GM18505 (cell line): ENCODE results near the gene SERHL2.
"Not testable (repeated sequence)": the region's sequence is repeated elsewhere in the genome, so short reads cannot be mapped to it uniquely, and the experiment has no call there.

Experiments used
- ATAC-seq: cut with Tn5 transposase; IDR thresholded peaks from one replicate; pipeline ENCODE4 v1.9.1; 2021; ENCODE audit not compliant: unreplicated experiment
- POLR2A ChIP-seq: IDR thresholded peaks from 4 replicates; pipeline ENCODE4 v1.6.1; 2011; ENCODE audit warnings: borderline replicate concordance; ENCODE audit not compliant: insufficient read depth, insufficient read length; ENCODE audit errors: extremely low read depth

SERHL2 gene

DNA sequence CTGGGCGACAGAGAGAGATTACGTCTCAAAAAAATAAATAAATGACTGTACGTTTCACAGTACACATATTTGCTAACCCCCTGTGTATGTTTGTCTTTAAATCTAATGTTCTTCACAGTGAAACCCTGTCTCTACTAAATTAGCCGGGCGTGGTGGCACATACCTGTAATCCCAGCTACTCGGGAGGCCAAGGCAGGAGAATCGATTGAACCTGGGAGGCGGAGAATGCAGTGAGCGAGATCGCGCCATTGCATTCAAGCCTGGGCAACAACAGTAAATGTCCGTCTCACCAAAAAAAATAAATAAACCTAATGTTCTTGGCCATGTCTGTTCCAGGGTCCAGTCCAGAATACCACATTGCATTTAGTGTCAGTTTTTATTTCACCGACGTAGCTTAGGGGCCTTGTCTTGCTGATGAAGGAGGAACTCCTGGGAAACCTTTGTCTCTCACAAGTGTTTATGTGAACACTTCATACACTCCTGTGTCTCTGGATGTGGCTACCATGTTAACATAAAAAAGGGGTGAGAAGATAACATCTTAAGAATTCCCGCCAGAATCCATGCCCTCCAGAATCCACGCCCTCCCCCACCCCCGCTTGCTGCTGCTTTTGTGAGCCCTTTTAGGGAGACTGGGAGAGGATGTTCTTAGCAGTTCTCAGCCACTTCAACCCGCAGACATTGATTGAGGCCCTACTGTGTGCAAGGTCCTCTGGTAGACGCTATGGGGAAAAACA, 5.0 kb upstream of the SERHL2 start:
- no peak for TF ChIP-seq POLR2A
- no peak for ATAC-seq

GRCh38 chr22:42549331-42550060, 4.3 kb upstream of the SERHL2 start:
- TF ChIP-seq POLR2A = no peak
- no peak for ATAC-seq

DNA sequence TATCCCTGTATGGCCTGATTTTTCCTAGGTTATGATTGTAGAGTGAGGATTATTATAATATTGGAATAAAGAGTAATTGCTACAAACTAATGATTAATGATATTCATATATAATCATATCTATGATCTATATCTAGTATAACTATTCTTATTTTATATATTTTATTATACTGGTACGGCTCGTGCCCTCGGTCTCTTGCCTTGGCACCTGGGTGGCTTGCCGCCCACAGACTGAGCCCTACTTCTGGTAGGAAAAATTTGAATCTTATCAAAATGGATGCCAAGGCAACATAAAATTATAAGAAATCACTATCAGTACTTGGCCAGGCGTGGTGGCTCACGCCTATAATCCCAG, 1.5 kb upstream of the SERHL2 start:
- ATAC-seq = not testable (repeated sequence)

- TF ChIP-seq POLR2A = no peak
- no peak for ATAC-seq
These were observed 6.6 kb downstream of the SERHL2 start for GRCh38 chr22:42560381-42560780.

- ATAC-seq = no peak
- TF ChIP-seq POLR2A = no peak
These were observed 7.0 kb downstream of the SERHL2 start for GRCh38 chr22:42560781-42561180.

DNA sequence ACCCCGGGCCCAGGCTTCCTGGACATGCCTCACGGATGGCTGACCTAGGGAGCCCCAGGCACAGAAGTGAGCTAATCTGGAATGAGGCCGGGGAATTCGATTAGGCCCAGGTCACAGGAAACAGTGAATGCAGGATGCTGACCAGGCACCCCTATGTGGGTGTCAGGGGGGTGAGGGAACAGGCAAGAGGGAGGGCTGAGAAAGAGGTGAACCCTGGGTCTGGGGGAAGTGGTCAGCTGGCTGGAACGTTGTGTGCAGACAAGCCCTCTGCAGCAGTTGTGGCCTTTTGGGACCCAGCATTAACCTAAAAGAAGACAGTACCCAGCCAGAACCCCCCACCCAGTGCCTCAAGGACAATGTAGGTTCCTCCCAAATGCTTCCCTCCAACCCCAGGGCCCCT, 8.1 kb downstream of the SERHL2 start:
- no peak for ATAC-seq
- TF ChIP-seq POLR2A = no peak

DNA sequence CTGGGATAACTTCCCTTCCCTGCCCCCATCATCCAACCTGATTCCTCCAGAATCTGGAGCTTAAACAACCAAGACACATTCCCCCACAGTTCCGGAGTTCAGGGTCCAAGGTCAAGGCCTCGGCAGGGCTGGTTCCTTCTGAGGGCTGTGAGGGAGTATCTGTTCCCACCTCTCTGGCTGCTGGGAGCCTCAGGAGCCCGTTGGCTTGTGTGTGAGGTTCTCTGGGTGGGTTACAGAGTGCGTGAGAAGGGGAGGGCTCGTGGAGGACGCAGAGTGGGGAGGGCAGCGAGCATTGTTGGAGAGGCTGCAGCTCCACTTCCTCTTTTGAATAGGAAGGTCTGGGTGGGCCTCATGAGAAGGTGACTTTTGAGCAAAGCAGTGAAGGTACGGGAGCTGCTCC, 8.5 kb downstream of the SERHL2 start:
- TF ChIP-seq POLR2A = no peak
- ATAC-seq = no peak

- ATAC-seq = no peak
- TF ChIP-seq POLR2A = no peak
These were observed 8.9 kb downstream of the SERHL2 start for GRCh38 chr22:42562684-42563083.

DNA sequence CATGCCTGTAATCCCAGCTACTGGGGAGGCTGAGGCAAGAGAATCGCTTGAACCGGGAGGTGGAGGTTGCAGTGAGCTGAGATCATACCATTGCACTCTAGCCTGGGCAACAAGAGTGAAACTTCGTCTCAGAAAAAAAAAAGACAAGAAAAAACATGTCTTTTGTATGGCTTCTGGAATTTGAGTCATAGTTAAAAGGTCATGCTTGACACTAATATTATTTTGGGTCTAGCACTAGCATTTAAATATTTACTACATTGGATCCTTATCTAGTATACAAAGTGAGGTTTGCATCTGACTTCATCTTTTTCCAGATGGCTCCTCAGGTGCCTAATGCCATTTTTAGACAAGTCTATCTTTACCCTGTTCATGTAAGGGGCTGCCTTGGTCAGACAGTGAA, 10.2 kb downstream of the SERHL2 start:
- not testable (repeated sequence) for ATAC-seq

DNA sequence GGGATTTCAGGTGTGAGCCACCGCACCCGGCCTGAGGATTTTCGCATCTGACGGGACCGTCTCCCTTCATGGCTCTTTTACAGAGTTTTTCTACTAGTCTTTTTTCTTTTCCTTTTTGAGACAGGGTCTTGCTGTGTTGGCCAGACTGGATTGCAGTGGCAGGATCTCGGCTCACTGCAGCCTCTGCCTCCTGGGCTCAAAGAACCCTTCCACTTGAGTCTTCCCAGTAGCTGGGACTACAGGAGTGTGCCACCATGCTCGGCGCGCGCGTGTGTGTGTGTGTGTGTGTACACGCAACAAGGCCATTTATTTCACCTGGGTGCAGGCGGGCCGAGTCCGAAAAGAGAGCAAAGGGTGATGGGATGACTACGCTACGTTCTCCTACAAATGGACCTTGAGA, 10.9 kb downstream of the SERHL2 start:
- no peak for ATAC-seq
- no peak for TF ChIP-seq POLR2A

- no peak for TF ChIP-seq POLR2A
- ATAC-seq = no peak
These were observed 12.2 kb downstream of the SERHL2 start for GRCh38 chr22:42565956-42566355.

DNA sequence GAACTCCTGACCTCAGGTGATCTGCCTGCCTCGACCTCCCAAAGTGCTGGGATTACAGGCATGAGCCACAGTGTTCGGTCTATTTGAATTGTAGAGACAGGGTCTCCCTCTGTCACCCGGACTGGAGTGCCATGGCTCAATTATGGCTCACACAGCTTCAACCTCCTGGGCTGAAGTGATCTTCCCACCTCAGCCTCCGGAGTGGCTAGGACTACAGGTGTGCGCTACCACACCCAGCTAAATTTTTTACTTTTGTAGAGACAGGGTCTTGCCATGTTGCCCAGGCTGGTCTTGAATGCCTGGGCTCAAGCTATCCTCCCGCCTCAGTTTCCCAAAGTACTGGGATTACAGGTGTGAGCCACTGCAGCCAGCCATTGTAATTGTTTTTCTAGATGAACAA, 14.2 kb downstream of the SERHL2 start:
- ATAC-seq = not testable (repeated sequence)

- not testable (repeated sequence) for ATAC-seq
These were observed 16.8 kb downstream of the SERHL2 start for GRCh38 chr22:42570580-42570979.

- not testable (repeated sequence) for ATAC-seq
These were observed 17.3 kb downstream of the SERHL2 start for GRCh38 chr22:42571068-42571467.

DNA sequence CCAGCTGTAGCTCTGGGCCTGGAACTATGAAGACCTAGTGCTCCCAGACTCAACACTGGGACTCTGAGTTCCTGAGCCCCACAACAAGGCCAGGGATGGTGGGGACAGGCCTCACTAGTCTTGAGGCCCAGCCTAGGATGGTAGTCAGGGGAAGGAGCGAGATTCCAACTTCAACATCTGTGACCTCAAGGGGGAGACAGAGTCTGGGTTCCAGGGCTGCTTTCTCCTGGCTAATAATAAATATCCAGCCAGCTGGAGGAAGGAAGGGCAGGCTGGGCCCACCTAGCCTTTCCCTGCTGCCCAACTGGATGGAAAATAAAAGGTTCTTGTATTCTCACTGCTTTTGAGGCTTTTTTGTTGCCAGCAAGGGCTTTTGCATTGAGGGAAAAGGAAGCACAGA, 20.3 kb downstream of the SERHL2 start:
- ATAC-seq = not testable (repeated sequence)

- ATAC-seq = not testable (repeated sequence)
These were observed 20.7 kb downstream of the SERHL2 start for GRCh38 chr22:42574468-42574867.

GRCh38 chr22:42575996-42576574, 22.3 kb downstream of the SERHL2 start:
- ATAC-seq = not testable (repeated sequence)

DNA sequence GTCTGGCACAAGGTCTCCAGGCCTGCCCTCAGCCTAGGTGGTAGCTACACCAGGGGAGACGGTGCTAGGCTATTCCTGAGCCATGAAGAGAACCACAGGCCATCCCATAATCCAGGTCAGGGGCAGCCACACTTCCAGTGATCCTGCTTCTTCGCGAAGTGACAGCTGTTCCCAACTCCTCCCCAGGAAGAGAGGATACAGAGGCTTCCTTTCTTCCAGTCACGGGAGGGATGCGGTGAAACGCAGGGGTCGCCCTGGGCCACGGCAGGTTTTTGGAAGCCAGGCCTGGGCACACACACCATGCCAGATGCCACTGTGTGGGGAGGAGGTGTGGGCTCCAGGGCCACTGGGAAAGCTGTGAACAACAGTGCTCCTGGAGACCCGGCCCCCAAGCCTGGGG, 23.4 kb downstream of the SERHL2 start:
- ATAC-seq = not testable (repeated sequence)
